Fibroblast of skin of right biceps (primary cell): ENCODE results near the gene MFAP4.

ENCODE experiments used
- DNase-seq: peaks from one replicate; pipeline ENCODE4 v3.0.0-alpha.2; 2013

The MFAP4 gene

GRCh38 chr17:19383681-19384470 is 3.1 kb downstream of the MFAP4 start:
- DNase-seq = no peak

DNA sequence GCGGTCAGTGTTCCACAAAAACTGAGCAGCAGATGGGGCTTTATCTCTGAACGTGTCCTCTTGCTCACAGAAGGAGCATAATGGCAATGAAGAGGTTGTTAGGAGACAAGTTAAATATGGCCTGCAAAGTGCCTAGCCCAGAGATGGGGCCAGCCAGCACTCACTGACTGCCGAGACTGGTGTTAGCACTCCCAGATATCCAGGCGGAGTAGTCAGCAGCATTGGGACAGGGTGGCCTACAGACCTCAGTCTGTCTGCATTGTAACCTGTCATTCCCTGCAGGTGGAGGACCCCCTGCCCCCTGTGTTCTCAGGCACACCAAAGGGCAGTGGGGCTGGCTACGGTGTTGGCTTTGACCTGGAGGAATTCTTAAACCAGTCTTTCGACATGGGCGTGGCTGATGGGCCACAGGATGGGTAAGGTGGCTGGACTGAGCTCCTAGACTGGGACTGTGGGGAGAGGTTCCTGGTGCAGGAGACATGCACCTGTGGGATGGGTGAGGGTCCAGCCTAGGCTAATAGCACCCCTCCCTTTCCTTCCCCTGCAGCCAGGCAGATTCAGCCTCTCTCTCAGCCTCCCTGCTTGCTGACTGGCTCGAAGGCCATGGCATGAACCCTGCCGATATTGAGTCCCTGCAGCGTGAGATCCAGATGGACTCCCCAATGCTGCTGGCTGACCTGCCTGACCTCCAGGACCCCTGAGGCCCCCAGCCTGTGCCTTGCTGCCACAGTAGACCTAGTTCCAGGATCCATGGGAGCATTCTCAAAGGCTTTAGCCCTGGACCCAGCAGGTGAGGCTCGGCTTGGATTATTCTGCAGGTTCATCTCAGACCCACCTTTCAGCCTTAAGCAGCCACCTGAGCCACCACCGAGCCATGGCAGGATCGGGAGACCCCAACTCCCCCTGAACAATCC is 4.2 kb downstream of the MFAP4 start:
- DNase-seq = no peak

- DNase-seq = no peak
These were observed 5.1 kb downstream of the MFAP4 start for GRCh38 chr17:19381741-19382444.

DNA sequence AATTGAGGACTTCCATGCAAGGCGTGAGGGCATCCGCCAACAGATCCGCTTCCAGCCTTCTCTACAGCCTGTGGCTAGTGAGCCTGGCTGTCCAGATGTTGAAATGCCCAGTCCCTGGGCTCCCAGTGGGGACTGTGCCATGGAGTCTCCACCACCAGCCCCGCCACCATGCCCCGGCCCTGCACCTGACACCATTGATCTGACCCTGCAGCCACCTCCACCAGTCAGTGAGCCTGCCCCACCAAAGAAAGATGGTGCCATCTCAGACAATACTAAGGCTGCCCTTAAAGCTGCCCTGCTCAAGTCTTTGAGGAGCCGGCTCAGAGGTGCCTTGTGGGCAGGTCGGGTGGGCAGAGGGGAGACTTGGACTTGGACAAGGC is 5.6 kb downstream of the MFAP4 start:
- no peak for DNase-seq

GRCh38 chr17:19380481-19381301 is 6.3 kb downstream of the MFAP4 start:
- DNase-seq = no peak

DNA sequence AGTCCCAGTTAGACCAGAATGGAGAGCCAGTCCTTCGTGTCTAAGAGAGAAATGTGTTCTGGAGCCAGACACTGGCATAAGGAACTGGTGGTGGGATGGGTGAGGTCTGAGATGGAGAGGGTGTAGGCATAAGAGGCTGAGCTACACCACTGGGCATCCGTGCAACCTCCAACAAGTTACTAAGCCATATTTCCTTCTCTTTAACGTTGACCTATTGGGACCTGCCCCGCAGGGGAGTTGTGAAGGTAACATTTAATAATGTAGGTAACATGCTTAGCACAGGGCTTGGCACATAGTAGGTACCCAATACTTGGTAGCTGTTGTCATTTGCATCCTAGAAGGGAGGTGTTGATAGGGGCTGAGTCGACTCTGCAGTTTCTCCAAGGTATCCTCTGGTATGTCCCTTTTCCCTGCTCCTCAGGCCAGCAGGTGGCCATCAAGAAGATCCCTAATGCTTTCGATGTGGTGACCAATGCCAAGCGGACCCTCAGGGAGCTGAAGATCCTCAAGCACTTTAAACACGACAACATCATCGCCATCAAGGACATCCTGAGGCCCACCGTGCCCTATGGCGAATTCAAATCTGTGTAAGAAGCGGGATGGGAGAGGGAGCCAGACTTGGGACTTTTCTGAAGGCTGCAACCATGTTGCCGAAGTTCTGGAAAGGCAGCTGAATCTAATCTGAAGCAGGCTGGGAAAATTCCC is 7.5 kb downstream of the MFAP4 start:
- no peak for DNase-seq

- DNase-seq = no peak
These were observed 8.3 kb downstream of the MFAP4 start, which contains the start of gene MAPK7 for GRCh38 chr17:19378416-19379360. Gene MAPK7, plus strand, starts transcription at chr17:19378498. Its CDS starts 403 bp downstream, at chr17:19378901.

GRCh38 chr17:19377602-19378415 is 9.2 kb downstream of the MFAP4 start:
- peak; percentile 99 for DNase-seq

GRCh38 chr17:19376811-19377210 is 10.2 kb downstream of the MFAP4 start:
- no peak for DNase-seq

DNA sequence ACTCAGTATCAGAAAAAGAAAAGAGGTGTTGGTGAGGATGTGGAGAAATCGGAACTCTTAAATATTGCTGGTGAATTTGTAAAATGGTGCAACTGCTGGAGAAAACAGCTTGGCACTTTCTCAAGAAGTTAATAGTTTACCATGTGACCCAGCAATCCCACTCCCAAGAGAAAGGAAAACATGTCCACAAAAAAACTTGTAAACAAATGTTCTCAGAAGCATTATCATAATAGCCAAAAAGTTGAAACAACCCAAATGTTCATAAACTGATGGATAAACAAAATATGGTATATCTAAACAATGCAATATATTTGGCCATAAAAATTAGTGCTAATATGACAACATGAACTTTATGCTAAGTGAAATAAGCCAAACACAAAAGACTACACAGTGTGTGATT is 11.3 kb downstream of the MFAP4 start:
- no peak for DNase-seq

DNA sequence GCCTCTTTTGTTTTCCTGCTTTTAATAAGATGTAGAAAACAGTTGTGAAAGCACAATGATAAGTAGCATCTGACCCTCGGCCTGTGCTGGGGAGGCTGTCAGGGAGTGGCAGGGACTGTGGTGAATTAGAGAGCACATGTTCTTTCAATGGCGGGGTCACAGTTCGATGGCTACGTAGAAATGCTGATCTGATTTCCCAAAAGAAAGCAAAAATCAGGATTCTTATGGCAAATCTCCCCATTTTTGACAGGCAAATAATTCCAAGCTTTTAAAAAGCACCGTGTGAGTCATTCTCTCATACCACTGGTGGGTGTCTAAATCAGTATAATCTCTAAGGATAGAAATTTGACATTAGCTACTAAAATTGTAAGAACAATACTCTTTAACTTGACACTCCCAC is 12.9 kb downstream of the MFAP4 start:
- DNase-seq = no peak

DNA sequence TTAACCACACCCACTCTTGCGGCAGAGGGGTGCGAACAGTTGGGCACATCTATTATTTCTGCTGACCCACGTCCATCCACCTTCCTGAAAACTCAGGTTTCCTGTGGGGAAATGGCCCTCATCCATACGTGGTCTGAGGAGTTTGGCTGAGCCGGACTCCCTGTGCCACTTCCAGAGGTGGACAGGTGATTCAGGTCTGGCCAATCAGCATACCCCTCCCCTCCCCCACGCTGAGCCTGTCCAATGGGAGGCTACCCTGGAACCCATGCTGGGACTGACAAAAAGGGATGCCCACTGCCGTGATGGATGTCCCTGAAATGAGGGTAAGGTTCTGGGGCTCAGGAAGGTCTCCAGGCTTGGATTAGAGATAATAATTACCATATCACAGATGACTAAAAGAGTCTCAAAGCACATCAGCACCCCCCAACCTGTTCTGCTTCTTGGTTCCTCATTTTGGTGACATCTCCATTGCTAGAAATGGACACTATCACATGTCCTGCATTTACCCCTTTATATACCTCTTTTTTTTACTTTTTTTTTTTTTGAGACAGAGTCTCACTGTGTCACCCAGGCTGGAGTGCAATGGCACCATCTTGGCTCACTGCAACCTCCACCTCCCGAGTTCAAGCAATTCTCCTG is 14.0 kb downstream of the MFAP4 start:
- DNase-seq = no peak

- no peak for DNase-seq
These were observed 14.6 kb downstream of the MFAP4 start for GRCh38 chr17:19372439-19372838.

DNA sequence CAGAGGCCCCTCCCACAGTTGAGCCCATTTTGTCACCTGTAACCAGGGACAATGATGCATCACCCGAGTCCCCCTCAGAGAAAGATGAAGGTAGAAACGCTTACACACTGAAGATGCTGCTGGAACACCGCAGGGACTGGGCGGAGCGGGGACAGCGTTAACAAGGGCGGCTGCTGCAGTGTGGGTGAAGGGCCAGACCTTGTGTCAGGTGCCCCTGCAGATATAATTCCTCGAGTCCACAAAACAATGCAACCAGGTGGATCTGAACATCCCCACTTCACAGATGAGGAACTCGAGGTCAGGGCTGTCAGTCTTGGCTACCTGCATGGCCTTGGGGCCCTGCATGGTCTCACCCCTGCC is 15.0 kb downstream of the MFAP4 start:
- DNase-seq = no peak

GRCh38 chr17:19371259-19372010 is 15.6 kb downstream of the MFAP4 start:
- no peak for DNase-seq

DNA sequence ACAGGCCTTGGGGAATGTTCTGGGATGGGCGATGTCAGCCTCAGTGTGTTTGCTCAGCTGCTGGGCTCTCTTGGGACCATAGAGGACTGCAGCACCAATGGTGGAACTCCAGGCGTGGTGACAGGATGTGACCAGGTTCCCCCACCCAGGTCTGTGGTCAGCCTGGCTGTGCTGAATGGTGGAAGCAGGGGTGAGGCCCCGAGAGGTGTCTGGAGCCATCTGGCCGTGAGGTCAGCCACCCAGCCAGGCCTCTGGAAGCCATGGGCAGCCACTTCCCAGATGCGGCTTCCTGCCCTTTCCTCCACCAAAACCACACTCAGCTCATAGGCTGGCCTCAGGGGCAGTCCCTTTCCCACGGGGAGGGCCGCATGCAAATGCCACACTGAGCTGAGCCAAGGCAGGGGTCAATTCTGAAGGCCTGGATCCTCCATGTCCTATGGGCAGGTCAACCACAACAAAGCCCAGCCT is 16.5 kb downstream of the MFAP4 start:
- no peak for DNase-seq

DNA sequence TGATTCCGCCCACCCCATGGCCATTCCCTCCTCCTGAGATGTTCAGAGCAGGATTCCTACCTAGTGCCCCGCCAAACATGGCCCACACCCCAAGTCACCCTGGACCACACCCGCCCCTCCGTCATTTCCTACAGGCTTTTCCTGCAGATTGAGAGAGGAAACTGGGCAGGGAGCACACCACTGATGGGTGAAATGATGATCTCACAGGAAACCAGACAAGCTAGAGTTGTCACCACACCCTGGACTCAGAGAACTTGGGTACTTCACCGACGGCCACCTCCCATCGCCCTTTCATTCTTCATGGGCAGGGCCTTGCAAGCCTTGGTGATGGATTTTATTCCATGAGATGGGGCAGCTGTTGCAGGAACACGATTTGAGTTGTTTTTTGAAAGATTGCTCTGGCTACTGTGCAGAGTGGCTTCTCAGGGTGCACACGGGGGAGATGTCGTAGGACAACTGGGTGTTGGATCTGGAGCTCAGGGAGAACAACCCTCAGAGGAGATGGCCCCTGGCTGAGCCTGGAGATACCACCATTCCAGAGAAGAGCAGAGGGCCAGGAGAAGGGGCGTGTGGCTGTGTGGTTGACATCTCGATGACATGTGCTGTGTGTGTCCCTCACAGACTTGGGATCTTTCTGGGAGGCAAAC is 17.0 kb downstream of the MFAP4 start:
- DNase-seq = no peak
